Endodermal cell (in vitro differentiated cells): ENCODE measurements around the gene GEN1. TPM values are rescaled to one million over a fixed set of nuclear protein-coding genes. Genes with fewer than 3 reads are reported as not detected.

Source experiments
- DNase-seq: peaks from one replicate; pipeline ENCODE4 v3.0.0-alpha.2; 2017
- H3K27ac ChIP-seq: 2 replicates; pipeline ENCODE4 v1.5.1; 2013; ENCODE audit warnings: mild to moderate bottlenecking, low read depth, low read length, moderate library complexity
- H3K27me3 ChIP-seq: 2 replicates; pipeline ENCODE4 v1.6.1; 2013; ENCODE audit warnings: mild to moderate bottlenecking, low read length, moderate library complexity; ENCODE audit not compliant: insufficient read depth, control insufficient read depth, poor library complexity, severe bottlenecking
- H3K36me3 ChIP-seq: 2 replicates; pipeline ENCODE4 v1.7.0; 2013; ENCODE audit warnings: mild to moderate bottlenecking, low read length, moderate library complexity; ENCODE audit not compliant: control insufficient read depth, insufficient read depth
- H3K4me1 ChIP-seq: one replicate; pipeline ENCODE4 v1.7.0; 2013; ENCODE audit warnings: low read length; ENCODE audit not compliant: control insufficient read depth, insufficient read depth
- H3K4me3 ChIP-seq: 2 replicates; pipeline ENCODE4 v1.5.1; 2013; ENCODE audit warnings: mild to moderate bottlenecking, low read length, moderate library complexity
- H3K9ac ChIP-seq: 2 replicates; pipeline ENCODE4 v1.6.1; 2013; ENCODE audit warnings: mild to moderate bottlenecking, low read length, moderate library complexity; ENCODE audit not compliant: poor library complexity, severe bottlenecking; ENCODE audit errors: extremely low read depth
- H3K9me3 ChIP-seq: 2 replicates; pipeline ENCODE4 v1.6.1; 2013; ENCODE audit warnings: mild to moderate bottlenecking, low read length, moderate library complexity; ENCODE audit not compliant: control insufficient read depth
- H3K27ac Mint-ChIP-seq: 2 replicates; pipeline ENCODE4 v1.8.0; 2020; ENCODE audit warnings: mixed read lengths
- H3K27me3 Mint-ChIP-seq: 2 replicates; pipeline ENCODE4 v1.8.0; 2021; ENCODE audit warnings: mild to moderate bottlenecking, mixed read lengths; ENCODE audit not compliant: insufficient read depth
- H3K36me3 Mint-ChIP-seq: 2 replicates; pipeline ENCODE4 v1.8.0; 2020; ENCODE audit warnings: low read depth, mixed read lengths
- H3K4me1 Mint-ChIP-seq: 2 replicates; pipeline ENCODE4 v1.8.0; 2020; ENCODE audit warnings: mixed read lengths
- H3K4me3 Mint-ChIP-seq: 2 replicates; pipeline ENCODE4 v1.8.0; 2020; ENCODE audit warnings: mild to moderate bottlenecking, moderate library complexity, mixed read lengths
- H3K9me3 Mint-ChIP-seq: 2 replicates; pipeline ENCODE4 v1.8.0; 2020; ENCODE audit warnings: mild to moderate bottlenecking, mixed read lengths
- WGBS, 2 experiments: methylation state at CpG; one replicate each; pipeline versions ENCODE4 v1.1.5 to v1.1.7; 2013; ENCODE audit warnings: missing lambda C conversion rate in 2 of 2, mixed read lengths in 1 of 2; ENCODE audit not compliant: insufficient coverage in 1 of 2, insufficient read length in 1 of 2; 5-methylcytosine and 5-hydroxymethylcytosine counted together
- long read RNA-seq, 4 experiments: library from polyadenylated mRNA in 2 of 4; library from RNA in 1 of 4; library from capped mRNA in 1 of 4; stranded (forward) in 3 of 4; unstranded in 1 of 4; transcript quantifications; one replicate each; pipeline ENCODE4 v2.0.0, GENCODE V29; 2020 to 2021; ENCODE audit warnings: inconsistent platforms in 1 of 4
- polyA plus RNA-seq, 2 experiments: library from polyadenylated mRNA; stranded (reverse); fragments of 50-300 nt; gene quantifications; one replicate each; pipeline ENCODE4 v1.2.3, GENCODE V29; 2013
- total RNA-seq, 2 donors: library from RNA; stranded (reverse); fragmentation: NEBNext Ultra II Directional in 1 of 2; extraction: Animal tissue kit (Norgen Biotek cat#: 25700) in 1 of 2; gene quantifications; 2 replicates in 1 of 2; 3 replicates in 1 of 2; pipeline ENCODE4 v1.2.1, GENCODE V29; 2021
- TF ChIP-seq, protein P1 (sequence below): fragments of 200-600 bp; sonication (generic); conservative IDR thresholded peaks from 2 replicates; pipeline ENCODE4 v1.5.0; 2021; ENCODE audit warnings: antibody characterized with exemption, mild to moderate bottlenecking

The GEN1 gene, protein sequence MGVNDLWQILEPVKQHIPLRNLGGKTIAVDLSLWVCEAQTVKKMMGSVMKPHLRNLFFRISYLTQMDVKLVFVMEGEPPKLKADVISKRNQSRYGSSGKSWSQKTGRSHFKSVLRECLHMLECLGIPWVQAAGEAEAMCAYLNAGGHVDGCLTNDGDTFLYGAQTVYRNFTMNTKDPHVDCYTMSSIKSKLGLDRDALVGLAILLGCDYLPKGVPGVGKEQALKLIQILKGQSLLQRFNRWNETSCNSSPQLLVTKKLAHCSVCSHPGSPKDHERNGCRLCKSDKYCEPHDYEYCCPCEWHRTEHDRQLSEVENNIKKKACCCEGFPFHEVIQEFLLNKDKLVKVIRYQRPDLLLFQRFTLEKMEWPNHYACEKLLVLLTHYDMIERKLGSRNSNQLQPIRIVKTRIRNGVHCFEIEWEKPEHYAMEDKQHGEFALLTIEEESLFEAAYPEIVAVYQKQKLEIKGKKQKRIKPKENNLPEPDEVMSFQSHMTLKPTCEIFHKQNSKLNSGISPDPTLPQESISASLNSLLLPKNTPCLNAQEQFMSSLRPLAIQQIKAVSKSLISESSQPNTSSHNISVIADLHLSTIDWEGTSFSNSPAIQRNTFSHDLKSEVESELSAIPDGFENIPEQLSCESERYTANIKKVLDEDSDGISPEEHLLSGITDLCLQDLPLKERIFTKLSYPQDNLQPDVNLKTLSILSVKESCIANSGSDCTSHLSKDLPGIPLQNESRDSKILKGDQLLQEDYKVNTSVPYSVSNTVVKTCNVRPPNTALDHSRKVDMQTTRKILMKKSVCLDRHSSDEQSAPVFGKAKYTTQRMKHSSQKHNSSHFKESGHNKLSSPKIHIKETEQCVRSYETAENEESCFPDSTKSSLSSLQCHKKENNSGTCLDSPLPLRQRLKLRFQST
- total RNA-seq: 10 to 100 TPM; 24.5 to 34.5 TPM
- polyA plus RNA-seq (2013, experiment 1 of 2): 12.6 TPM
- 16.9 TPM for polyA plus RNA-seq (2013, experiment 2 of 2)
- long read RNA-seq, experiment 1, partial matches to known transcripts: 6 of 7 reads
- long read RNA-seq, experiment 1, other reads (novel, unspliced or antisense): 1 of 7 reads
- long read RNA-seq, experiment 2, full-length matches to known transcripts: 10 of 20 reads
- long read RNA-seq, experiment 2, partial matches to known transcripts: 3 of 20 reads
- long read RNA-seq, experiment 2, other reads (novel, unspliced or antisense): 7 of 20 reads
- long read RNA-seq, experiment 3, full-length matches to known transcripts: 30 of 45 reads
- long read RNA-seq, experiment 3, partial matches to known transcripts: 4 of 45 reads
- long read RNA-seq, experiment 3, other reads (novel, unspliced or antisense): 11 of 45 reads
- long read RNA-seq, experiment 4, partial matches to known transcripts: 1 of 2 reads
- long read RNA-seq, experiment 4, other reads (novel, unspliced or antisense): 1 of 2 reads

DNA sequence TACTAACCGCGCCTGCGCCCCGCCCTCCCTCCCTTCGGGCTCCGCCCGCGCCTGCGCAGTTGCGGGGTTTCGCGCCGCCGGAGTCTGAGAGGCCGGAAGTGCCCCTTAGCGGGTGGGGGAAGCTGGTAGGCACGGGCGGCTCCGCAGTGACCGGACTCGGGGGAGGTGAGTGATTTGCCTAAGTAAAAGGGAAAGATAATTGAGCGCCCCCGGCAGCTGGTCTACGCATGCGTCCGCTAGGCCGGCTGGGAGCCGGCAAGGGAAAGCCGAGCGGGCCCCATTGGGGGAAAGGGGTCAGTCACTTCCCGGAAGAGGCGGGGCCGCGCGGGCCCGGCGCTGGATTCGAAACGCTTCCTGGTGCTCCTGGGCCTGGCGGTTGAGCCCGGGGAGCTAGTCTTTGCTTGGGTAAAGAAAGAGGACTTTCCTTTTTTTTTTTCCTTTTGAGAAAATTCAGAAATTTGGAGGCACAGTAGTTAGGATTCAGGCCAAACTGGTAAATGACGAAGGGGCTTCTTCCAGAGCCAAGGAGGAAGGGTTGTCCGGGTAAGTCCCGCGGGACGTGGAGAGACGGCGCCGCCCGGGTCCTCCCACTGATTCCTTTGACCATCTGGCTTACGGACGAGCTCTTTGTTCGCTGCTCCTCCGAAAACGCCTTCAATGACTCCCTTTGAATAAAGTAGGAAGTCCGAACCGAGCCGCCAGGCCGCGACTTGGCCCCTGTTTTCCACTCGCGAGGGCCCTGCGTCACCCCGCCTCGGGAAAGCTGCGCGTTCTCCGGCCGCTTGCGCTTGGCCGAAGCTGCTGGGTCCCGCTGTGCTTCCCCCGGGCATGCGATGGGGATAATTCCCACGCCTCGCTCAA, at the start of gene GEN1, which contains the start of gene SMC6:
Gene GEN1 (plus strand): TSS at position 336 of the 861 bp plus-strand sequence. CDS start 5,806 bp downstream, outside the sequence.
Gene SMC6 (minus strand): TSS at position 8 of the 861 bp plus-strand sequence. CDS start 7,864 bp downstream, outside the sequence.
- Mint-ChIP-seq H3K4me3 (peak within 1 kb of the TSS; percentile 93), H3K9me3 (no peaks in the 10 kb centered on the region), H3K36me3 (no peaks in the 10 kb centered on the region), H3K4me1 (peaks cover 22% of the 10 kb centered on the region), H3K27me3 (no peaks in the 10 kb centered on the region), H3K27ac (peak within 1 kb of the TSS; percentile 97)
- Histone ChIP-seq H3K27ac (peak within 1 kb of the TSS; percentile 97), H3K4me3 (peak within 1 kb of the TSS; percentile 87), H3K9ac (peak within 1 kb of the TSS; percentile 83), H3K4me1 (peaks cover 3% of the 10 kb centered on the region), H3K27me3 (no peaks in the 10 kb centered on the region), H3K36me3 (no peaks in the 10 kb centered on the region), H3K9me3 (no peaks in the 10 kb centered on the region)
- 0% methylated on average over 23 to 76 of the region's 76 CpGs for WGBS, 2 experiments
- TF ChIP-seq, protein P1, sequence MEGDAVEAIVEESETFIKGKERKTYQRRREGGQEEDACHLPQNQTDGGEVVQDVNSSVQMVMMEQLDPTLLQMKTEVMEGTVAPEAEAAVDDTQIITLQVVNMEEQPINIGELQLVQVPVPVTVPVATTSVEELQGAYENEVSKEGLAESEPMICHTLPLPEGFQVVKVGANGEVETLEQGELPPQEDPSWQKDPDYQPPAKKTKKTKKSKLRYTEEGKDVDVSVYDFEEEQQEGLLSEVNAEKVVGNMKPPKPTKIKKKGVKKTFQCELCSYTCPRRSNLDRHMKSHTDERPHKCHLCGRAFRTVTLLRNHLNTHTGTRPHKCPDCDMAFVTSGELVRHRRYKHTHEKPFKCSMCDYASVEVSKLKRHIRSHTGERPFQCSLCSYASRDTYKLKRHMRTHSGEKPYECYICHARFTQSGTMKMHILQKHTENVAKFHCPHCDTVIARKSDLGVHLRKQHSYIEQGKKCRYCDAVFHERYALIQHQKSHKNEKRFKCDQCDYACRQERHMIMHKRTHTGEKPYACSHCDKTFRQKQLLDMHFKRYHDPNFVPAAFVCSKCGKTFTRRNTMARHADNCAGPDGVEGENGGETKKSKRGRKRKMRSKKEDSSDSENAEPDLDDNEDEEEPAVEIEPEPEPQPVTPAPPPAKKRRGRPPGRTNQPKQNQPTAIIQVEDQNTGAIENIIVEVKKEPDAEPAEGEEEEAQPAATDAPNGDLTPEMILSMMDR: no peak
- peak; percentile 97 for DNase-seq

DNA sequence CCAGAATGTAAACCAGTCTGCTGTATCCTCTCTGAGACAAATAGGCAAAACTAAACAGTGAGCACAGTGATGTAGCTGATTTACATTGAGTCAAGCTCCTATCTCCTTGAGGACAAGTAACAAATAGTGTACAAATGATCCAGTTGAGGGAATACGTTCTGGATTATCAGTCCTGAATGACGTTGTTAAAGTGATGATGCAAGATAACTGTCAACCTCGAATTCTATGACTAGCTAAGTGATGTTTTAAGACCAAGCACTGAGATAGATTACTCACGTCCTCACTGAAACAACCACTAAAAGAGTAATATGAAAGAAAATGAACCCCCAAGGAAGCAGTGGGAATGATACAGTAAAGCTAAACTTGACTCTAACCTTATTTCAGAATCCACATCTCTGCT, 47.1 kb upstream of the GEN1 start:
- Mint-ChIP-seq H3K9me3 (no peaks in the 10 kb centered on the region), H3K36me3 (peaks cover 37% of the 10 kb centered on the region), H3K4me3 (no peak overlapping the region), H3K27me3 (no peaks in the 10 kb centered on the region), H3K27ac (no peak overlapping the region), H3K4me1 (no peaks in the 10 kb centered on the region)
- H3K9ac ChIP-seq: no peak overlapping the region
- no peak overlapping the region for H3K4me3 ChIP-seq
- H3K4me1 ChIP-seq: no peaks in the 10 kb centered on the region
- 88 to 100% methylated on average over 3 of the region's 4 CpGs for WGBS, 2 experiments
- H3K9me3 ChIP-seq: peaks cover 4% of the 10 kb centered on the region
- H3K27me3 ChIP-seq: no peaks in the 10 kb centered on the region
- H3K36me3 ChIP-seq: peaks cover 68% of the 10 kb centered on the region
- H3K27ac ChIP-seq: no peak overlapping the region
- no peak for DNase-seq
- TF ChIP-seq, protein P1: no peak
